Rectal smooth muscle tissue (tissue), 1 donor: ENCODE results near the gene EHMT1.
"Not testable (repeated sequence)": the region's sequence is repeated elsewhere in the genome, so short reads cannot be mapped to it uniquely, and the experiment has no call there.

Experiments
- H3K27ac ChIP-seq: one replicate; pipeline ENCODE4 v1.7.0; 2013; ENCODE audit warnings: low read depth, low read length, inconsistent platforms
- H3K27me3 ChIP-seq: one replicate; pipeline ENCODE4 v1.7.0; 2013; ENCODE audit warnings: low read length; ENCODE audit not compliant: control insufficient read depth, insufficient read depth
- H3K36me3 ChIP-seq: one replicate; pipeline ENCODE4 v1.7.0; 2013; ENCODE audit warnings: low read length; ENCODE audit not compliant: control insufficient read depth, insufficient read depth
- H3K4me1 ChIP-seq: one replicate; pipeline ENCODE4 v1.7.0; 2013; ENCODE audit warnings: low read length; ENCODE audit not compliant: control insufficient read depth, insufficient read depth
- H3K4me3 ChIP-seq: one replicate; pipeline ENCODE4 v1.7.0; 2013; ENCODE audit warnings: low read length
- H3K9ac ChIP-seq: one replicate; pipeline ENCODE4 v1.7.0; 2013; ENCODE audit warnings: low read length

EHMT1 gene

DNA sequence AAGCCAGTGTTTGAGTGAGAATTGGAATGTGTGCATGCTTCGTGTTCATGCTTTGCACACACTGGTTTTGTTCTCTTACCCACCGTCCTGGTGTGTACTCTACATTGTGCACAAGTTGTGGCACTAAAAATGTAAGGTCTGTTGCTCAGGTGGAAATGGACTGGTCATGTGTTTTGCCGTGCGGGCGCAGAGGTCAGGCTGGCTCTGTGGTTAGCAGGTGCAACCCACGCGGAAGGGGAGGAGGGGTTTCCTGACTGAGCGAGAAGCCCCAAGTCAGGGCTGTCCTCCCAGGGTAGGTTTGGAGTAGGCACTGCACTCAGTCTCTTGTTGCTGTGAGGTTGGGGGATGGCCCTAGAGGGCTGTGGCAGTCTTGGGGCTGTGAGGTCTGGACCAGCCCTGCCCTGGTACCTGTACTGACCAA lies 86.6 kb downstream of the EHMT1 start:
- Histone ChIP-seq H3K4me3 (no peak overlapping the region), H3K9ac (no peak overlapping the region), H3K4me1 (no peaks in the 10 kb centered on the region), H3K36me3 (no peaks in the 10 kb centered on the region), H3K27me3 (no peaks in the 10 kb centered on the region), H3K27ac (no peak overlapping the region)

DNA sequence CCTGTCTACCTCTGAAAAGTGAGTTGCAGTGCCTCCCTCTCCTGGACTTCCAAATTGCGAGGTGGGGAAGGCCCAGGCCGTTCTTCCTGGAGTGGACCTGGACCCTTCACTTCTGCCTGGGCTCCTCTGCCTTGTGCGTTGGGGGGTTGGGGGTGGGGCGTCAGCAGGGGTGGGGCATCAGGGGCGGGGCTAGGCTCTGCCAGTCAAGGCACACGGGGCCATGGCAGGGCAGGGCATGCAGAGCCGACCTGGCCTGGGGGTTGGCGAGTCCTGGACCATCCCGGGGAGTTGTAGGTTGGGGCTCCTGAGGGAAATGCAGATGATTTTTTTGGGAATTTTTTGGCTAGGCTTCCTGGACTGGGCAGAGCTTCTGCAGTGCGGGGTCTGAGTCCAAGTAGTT lies 87.1 kb downstream of the EHMT1 start:
- Histone ChIP-seq H3K27ac (no peak overlapping the region), H3K27me3 (no peaks in the 10 kb centered on the region), H3K9ac (no peak overlapping the region), H3K4me1 (no peaks in the 10 kb centered on the region), H3K4me3 (no peak overlapping the region), H3K36me3 (no peaks in the 10 kb centered on the region)

- no peaks in the 10 kb centered on the region for H3K4me1 ChIP-seq
- no peak overlapping the region for H3K27ac ChIP-seq
- H3K27me3 ChIP-seq: no peaks in the 10 kb centered on the region
- no peak overlapping the region for H3K9ac ChIP-seq
- no peak overlapping the region for H3K4me3 ChIP-seq
- H3K36me3 ChIP-seq: peaks cover 4% of the 10 kb centered on the region
These were observed 88.6 kb downstream of the EHMT1 start for GRCh38 chr9:137707361-137707760.

GRCh38 chr9:137708590-137709284 lies 89.9 kb downstream of the EHMT1 start:
- Histone ChIP-seq H3K27ac (no peak overlapping the region), H3K9ac (no peak overlapping the region), H3K27me3 (no peaks in the 10 kb centered on the region), H3K36me3 (peaks cover 4% of the 10 kb centered on the region), H3K4me1 (no peaks in the 10 kb centered on the region), H3K4me3 (no peak overlapping the region)

DNA sequence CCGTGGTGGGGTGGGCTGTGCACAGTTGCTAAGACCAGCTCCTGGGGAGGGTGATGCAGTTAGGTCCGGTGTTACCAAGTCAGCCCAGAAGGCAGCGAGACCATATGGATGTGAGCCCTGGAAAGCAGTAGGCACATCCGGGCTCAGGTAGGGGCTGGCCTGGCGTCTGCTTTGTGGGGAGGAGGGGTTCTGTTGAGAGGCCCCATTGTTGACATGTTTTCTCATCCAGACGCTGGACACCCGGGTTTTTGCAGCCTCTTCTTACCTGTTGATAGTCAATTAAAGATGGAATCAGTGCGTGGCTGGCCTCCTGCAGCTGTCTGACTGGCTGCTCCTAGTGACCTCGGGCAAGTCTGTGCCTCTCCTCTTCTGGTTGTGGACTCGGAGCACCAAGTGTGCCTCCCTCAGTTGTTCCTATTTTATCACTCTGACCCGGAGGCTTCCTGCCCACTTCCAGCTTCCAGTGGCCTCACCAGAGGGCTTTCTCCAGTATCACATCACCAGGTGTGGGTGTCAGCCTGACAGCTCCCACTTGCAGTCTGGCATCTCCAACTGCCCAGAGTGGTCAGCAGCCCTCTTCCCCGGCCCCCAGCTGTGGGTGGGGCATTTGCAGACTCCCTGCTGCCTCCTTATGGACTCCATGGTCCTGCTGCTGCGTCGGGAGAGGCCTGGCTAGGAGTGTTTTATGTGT lies 90.8 kb downstream of the EHMT1 start:
- H3K4me3 ChIP-seq: no peak overlapping the region
- no peak overlapping the region for H3K27ac ChIP-seq
- no peaks in the 10 kb centered on the region for H3K4me1 ChIP-seq
- H3K27me3 ChIP-seq: no peaks in the 10 kb centered on the region
- no peak overlapping the region for H3K9ac ChIP-seq
- H3K36me3 ChIP-seq: peaks cover 6% of the 10 kb centered on the region

GRCh38 chr9:137710704-137711103 lies 91.9 kb downstream of the EHMT1 start:
- H3K4me3 ChIP-seq: no peak overlapping the region
- H3K36me3 ChIP-seq: peaks cover 9% of the 10 kb centered on the region
- no peak overlapping the region for H3K9ac ChIP-seq
- H3K4me1 ChIP-seq: no peaks in the 10 kb centered on the region
- no peaks in the 10 kb centered on the region for H3K27me3 ChIP-seq
- no peak overlapping the region for H3K27ac ChIP-seq

- Histone ChIP-seq H3K36me3 (peaks cover 11% of the 10 kb centered on the region), H3K9ac (no peak overlapping the region), H3K4me1 (no peaks in the 10 kb centered on the region), H3K27me3 (no peaks in the 10 kb centered on the region), H3K4me3 (no peak overlapping the region), H3K27ac (no peak overlapping the region)
These were observed 92.9 kb downstream of the EHMT1 start for GRCh38 chr9:137711678-137712105.

DNA sequence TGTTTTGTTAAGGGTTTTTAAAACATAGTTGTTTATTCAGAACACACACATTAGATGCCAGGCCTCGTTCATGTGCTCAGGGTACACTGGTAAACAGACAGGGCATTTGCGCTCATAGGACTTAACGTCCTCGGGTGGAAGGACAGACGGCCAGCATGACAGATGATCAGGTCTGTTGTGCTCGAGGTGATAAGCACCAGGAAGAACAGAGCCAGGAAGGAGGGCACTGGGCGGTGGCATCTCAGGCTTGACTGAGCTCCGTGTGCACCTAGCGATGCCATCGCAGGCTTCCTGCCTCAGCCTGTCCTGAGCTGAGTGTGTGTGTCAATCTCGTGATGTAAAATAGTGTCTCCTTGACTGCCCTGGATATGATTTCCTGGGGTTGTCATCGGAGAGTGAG lies 96.5 kb downstream of the EHMT1 start:
- no peak overlapping the region for H3K9ac ChIP-seq
- no peak overlapping the region for H3K4me3 ChIP-seq
- H3K4me1 ChIP-seq: no peaks in the 10 kb centered on the region
- peaks cover 24% of the 10 kb centered on the region for H3K36me3 ChIP-seq
- H3K27ac ChIP-seq: no peak overlapping the region
- no peaks in the 10 kb centered on the region for H3K27me3 ChIP-seq

DNA sequence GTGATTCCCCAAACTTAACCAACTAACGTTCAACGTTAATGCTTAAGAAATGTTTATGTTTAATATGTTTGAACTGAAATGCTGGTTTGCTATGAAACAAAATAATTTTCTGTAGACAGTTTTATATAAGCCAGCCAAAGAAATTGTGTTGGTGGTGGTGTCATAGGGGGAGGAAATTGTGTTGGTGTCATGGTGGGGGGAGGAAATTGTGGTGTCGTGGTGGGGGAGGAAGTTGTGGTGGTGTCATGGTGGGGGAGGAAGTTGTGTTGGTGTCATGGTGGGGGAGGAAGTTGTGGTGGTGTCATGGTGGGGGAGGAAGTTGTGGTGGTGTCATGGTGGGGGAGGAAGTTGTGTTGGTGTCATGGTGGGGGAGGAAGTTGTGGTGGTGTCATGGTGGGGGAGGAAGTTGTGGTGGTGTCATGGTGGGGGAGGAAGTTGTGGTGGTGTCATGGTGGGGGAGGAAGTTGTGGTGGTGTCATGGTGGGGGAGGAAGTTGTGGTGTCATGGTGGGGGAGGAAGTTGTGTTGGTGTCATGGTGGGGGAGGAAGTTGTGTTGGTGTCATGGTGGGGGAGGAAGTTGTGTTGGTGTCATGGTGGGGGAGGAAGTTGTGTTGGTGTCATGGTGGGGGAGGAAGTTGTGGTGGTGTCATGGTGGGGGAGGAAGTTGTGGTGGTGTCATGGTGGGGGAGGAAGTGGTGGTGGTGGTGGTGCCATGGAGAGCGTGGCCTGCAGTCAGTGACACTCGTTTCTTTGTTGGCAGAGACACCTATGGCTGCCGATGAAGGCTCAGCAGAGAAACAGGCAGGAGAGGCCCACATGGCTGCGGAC lies 97.3 kb downstream of the EHMT1 start:
- not testable (repeated sequence) for H3K9ac ChIP-seq, H3K27me3 ChIP-seq, H3K4me1 ChIP-seq, H3K27ac ChIP-seq, H3K4me3 ChIP-seq
- peaks cover 29% of the 10 kb centered on the region for H3K36me3 ChIP-seq

GRCh38 chr9:137716694-137717287 lies 98.0 kb downstream of the EHMT1 start:
- peaks cover 26% of the 10 kb centered on the region for H3K36me3 ChIP-seq
- H3K27ac ChIP-seq: no peak overlapping the region
- no peaks in the 10 kb centered on the region for H3K4me1 ChIP-seq
- no peak overlapping the region for H3K9ac ChIP-seq
- no peak overlapping the region for H3K4me3 ChIP-seq
- no peaks in the 10 kb centered on the region for H3K27me3 ChIP-seq

DNA sequence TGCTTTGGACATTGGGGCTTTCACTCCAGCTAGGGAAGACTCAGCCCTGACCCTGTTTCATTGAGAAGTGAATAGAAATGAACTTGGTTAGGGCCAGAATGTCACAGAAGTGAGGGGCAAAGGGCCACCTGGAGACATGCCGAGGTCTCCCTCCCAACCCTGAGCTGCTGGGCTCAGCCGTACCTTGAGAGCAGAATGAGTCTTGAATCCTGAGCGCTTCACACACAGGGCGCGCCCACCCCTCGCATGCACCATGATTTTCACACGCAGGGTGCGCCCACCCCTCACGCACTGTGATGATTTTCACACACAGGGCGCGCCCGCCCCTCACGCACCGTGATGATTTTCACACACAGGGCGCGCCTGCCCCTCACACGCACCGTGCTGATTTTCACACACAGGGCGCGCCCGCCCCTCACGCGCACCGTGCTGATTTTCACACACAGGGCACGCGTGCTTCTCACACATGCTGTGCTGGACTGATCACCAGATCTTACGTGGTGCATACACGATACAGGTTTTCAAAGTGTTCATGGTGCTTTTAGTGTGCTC lies 99.0 kb downstream of the EHMT1 start:
- no peak overlapping the region for H3K27ac ChIP-seq
- H3K27me3 ChIP-seq: no peaks in the 10 kb centered on the region
- no peak overlapping the region for H3K9ac ChIP-seq
- peaks cover 25% of the 10 kb centered on the region for H3K36me3 ChIP-seq
- no peaks in the 10 kb centered on the region for H3K4me1 ChIP-seq
- H3K4me3 ChIP-seq: no peak overlapping the region

GRCh38 chr9:137719194-137719593 lies 100.4 kb downstream of the EHMT1 start:
- no peak overlapping the region for H3K27ac ChIP-seq
- no peak overlapping the region for H3K4me3 ChIP-seq

More at GRCh38 chr9:137719194-137719593, 100.4 kb downstream of the EHMT1 start:
- Histone ChIP-seq H3K4me1 (no peaks in the 10 kb centered on the region), H3K36me3 (peaks cover 23% of the 10 kb centered on the region), H3K9ac (no peak overlapping the region), H3K27me3 (no peaks in the 10 kb centered on the region)
